Transverse colon (tissue), 4 donors: Measurements from ENCODE around the gene PDLIM1.

ENCODE experiments used
- POLR2AphosphoS5 ChIP-seq, 3 donors: sonication (generic); formaldehyde crosslinking; IDR thresholded peaks; one replicate each; pipeline ENCODE4 v1.6.1; 2016; ENCODE audit warnings: antibody characterized with exemption in 3 of 3
- TF ChIP-seq, protein P1 (sequence below), 5 experiments: fragments of 200-600 bp in 3 of 5; fragments of 450-650 bp in 2 of 5; sonication (generic) in 3 of 5; IDR thresholded peaks; 1 replicate in 2 of 5; 2 replicates in 3 of 5; pipeline ENCODE4 v1.5.1; 2016 to 2017; ENCODE audit warnings: antibody characterized with exemption in 5 of 5, inconsistent platforms in 3 of 5, mild to moderate bottlenecking in 2 of 5, moderate library complexity in 1 of 5

- TF ChIP-seq, protein P1, sequence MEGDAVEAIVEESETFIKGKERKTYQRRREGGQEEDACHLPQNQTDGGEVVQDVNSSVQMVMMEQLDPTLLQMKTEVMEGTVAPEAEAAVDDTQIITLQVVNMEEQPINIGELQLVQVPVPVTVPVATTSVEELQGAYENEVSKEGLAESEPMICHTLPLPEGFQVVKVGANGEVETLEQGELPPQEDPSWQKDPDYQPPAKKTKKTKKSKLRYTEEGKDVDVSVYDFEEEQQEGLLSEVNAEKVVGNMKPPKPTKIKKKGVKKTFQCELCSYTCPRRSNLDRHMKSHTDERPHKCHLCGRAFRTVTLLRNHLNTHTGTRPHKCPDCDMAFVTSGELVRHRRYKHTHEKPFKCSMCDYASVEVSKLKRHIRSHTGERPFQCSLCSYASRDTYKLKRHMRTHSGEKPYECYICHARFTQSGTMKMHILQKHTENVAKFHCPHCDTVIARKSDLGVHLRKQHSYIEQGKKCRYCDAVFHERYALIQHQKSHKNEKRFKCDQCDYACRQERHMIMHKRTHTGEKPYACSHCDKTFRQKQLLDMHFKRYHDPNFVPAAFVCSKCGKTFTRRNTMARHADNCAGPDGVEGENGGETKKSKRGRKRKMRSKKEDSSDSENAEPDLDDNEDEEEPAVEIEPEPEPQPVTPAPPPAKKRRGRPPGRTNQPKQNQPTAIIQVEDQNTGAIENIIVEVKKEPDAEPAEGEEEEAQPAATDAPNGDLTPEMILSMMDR (IDR thresholded peaks at IDR 0.05), result no peak
- TF ChIP-seq POLR2AphosphoS5 (IDR thresholded peaks at IDR 0.05), result no peak
These were observed 42.0 kb upstream of the PDLIM1 start for GRCh38 chr10:95332666-95333249.
